ENCODE results near the gene P4HB.

Gene P4HB

DNA sequence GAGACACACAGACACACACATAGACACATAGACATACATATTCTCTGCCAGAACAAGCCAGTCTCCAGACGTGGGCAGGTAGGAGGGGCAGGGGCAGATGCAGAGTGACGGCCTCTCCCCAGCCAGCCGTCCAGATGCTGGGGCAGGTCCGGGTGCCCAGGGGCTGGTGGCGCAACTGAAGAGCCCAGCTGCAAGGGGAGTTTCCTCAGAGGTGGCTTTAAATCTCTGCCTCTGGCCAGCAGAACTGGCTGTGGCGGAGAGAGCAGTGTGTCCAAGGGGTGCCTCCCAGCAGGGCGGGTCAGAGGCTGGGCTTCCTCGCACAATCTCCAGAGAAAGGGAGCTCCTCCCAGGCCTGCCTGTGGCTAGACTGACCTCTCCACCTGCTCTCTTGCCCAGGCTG is 65.8 kb downstream of the P4HB start:
- TF ChIP-seq, protein P1, sequence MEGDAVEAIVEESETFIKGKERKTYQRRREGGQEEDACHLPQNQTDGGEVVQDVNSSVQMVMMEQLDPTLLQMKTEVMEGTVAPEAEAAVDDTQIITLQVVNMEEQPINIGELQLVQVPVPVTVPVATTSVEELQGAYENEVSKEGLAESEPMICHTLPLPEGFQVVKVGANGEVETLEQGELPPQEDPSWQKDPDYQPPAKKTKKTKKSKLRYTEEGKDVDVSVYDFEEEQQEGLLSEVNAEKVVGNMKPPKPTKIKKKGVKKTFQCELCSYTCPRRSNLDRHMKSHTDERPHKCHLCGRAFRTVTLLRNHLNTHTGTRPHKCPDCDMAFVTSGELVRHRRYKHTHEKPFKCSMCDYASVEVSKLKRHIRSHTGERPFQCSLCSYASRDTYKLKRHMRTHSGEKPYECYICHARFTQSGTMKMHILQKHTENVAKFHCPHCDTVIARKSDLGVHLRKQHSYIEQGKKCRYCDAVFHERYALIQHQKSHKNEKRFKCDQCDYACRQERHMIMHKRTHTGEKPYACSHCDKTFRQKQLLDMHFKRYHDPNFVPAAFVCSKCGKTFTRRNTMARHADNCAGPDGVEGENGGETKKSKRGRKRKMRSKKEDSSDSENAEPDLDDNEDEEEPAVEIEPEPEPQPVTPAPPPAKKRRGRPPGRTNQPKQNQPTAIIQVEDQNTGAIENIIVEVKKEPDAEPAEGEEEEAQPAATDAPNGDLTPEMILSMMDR (IDR thresholded peaks at IDR 0.05; ENCODE audit: control insufficient read depth, insufficient read depth, low read depth, low read length, missing control alignments): no peak
- no peak overlapping the region for H3K4me3 ChIP-seq (ENCODE audit: control insufficient read depth, low read depth, low read length)
- DNase-seq (ENCODE audit: low read depth): no peak

DNA sequence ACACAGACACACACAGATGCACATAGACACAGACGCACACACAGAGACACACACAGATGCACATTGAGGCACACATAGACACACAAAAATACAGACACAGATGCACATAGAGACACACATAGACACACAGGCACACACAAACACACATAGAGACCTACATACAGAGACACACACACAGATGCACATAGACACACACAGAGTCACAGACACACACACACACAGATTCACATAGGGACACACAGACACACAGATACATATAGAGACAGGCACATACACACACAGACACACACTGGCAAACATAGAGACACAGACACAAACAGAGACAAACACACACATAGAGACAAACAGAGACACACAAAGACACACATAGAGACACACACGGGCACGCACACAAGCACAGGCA is 66.3 kb downstream of the P4HB start:
- TF ChIP-seq, protein P1 (IDR thresholded peaks at IDR 0.05; ENCODE audit: control insufficient read depth, insufficient read depth, low read depth, low read length, missing control alignments): no peak
- DNase-seq (ENCODE audit: low read depth): no peak
- H3K4me3 ChIP-seq (ENCODE audit: control insufficient read depth, low read depth, low read length): no peak overlapping the region

All from AG09309 (cell line).